Liver (tissue), 9 donors: ENCODE results near the gene SRGAP3. TPM values are rescaled to one million over a fixed set of nuclear protein-coding genes. Genes with fewer than 3 reads are reported as not detected.

ENCODE experiments used
- DNase-seq: peaks from one replicate; pipeline ENCODE4 v3.0.0-alpha.2; 2017; ENCODE audit warnings: low spot score
- H3K27ac ChIP-seq, 2 donors: one replicate each; pipeline ENCODE4 v1.7.0; 2013; ENCODE audit warnings: inconsistent platforms in 2 of 2, low read length in 2 of 2, control low read depth in 1 of 2, low read depth in 1 of 2, mild to moderate bottlenecking in 1 of 2
- H3K27me3 ChIP-seq, 4 donors: one replicate each; pipeline versions ENCODE4 v1.6.1 to v1.7.0; 2013; ENCODE audit warnings: low read length in 3 of 4, inconsistent platforms in 1 of 4, mild to moderate bottlenecking in 1 of 4, moderate library complexity in 1 of 4; ENCODE audit not compliant: control insufficient read depth in 4 of 4, insufficient read depth in 4 of 4
- H3K36me3 ChIP-seq, 4 donors: one replicate each; pipeline versions ENCODE4 v1.6.1 to v1.7.0; 2013; ENCODE audit warnings: low read length in 3 of 4, mild to moderate bottlenecking in 3 of 4, low read depth in 1 of 4, moderate library complexity in 1 of 4; ENCODE audit not compliant: control insufficient read depth in 4 of 4, insufficient read depth in 3 of 4
- H3K4me1 ChIP-seq, 4 donors: one replicate each; pipeline versions ENCODE4 v1.6.1 to v1.7.0; 2013; ENCODE audit warnings: low read length in 3 of 4, mild to moderate bottlenecking in 3 of 4, moderate library complexity in 1 of 4; ENCODE audit not compliant: control insufficient read depth in 4 of 4, insufficient read depth in 4 of 4
- H3K4me3 ChIP-seq, 3 donors: one replicate each; pipeline versions ENCODE4 v1.6.1 to v1.7.0; 2013; ENCODE audit warnings: low read length in 3 of 3, control low read depth in 1 of 3, low read depth in 1 of 3, mild to moderate bottlenecking in 1 of 3
- H3K9ac ChIP-seq, 2 donors: one replicate each; pipeline ENCODE4 v1.7.0; 2013; ENCODE audit warnings: low read length in 2 of 2, mild to moderate bottlenecking in 2 of 2, moderate library complexity in 2 of 2, control low read depth in 1 of 2, low read depth in 1 of 2
- H3K9me3 ChIP-seq, 4 donors: one replicate each; pipeline versions ENCODE4 v1.6.1 to v1.7.0; 2013; ENCODE audit warnings: low read length in 3 of 4; ENCODE audit not compliant: control insufficient read depth in 4 of 4
- ATF3 ChIP-seq: IDR thresholded peaks from 2 replicates; pipeline ENCODE4 v1.6.1; 2016; ENCODE audit warnings: antibody characterized with exemption
- CTCF ChIP-seq: fragments of 150-350 bp; IDR thresholded peaks from 2 replicates; pipeline ENCODE4 v1.5.1; 2017; ENCODE audit warnings: improper control_type of control experiment, low read depth, low read length; ENCODE audit not compliant: missing input control
- FOXA1 ChIP-seq: IDR thresholded peaks from 2 replicates; pipeline ENCODE4 v1.6.1; 2016; ENCODE audit warnings: antibody characterized with exemption
- FOXA2 ChIP-seq: IDR thresholded peaks from 2 replicates; pipeline ENCODE4 v1.6.1; 2016; ENCODE audit warnings: antibody characterized with exemption
- HNF4G ChIP-seq: IDR thresholded peaks from 2 replicates; pipeline ENCODE4 v1.6.1; 2016; ENCODE audit warnings: antibody characterized with exemption
- JUND ChIP-seq, 2 donors: IDR thresholded peaks; 2 replicates each; pipeline ENCODE4 v1.6.1; 2016; ENCODE audit warnings: antibody characterized with exemption in 2 of 2
- MAX ChIP-seq: IDR thresholded peaks from 2 replicates; pipeline ENCODE4 v1.6.1; 2016; ENCODE audit warnings: antibody characterized with exemption
- RAD21 ChIP-seq, 2 donors: IDR thresholded peaks; 2 replicates each; pipeline ENCODE4 v1.6.1; 2016; ENCODE audit warnings: antibody characterized with exemption in 2 of 2, mild to moderate bottlenecking in 2 of 2
- REST ChIP-seq: IDR thresholded peaks from 2 replicates; pipeline ENCODE4 v1.6.1; 2016; ENCODE audit warnings: antibody characterized with exemption, mild to moderate bottlenecking
- RXRA ChIP-seq, 2 donors: IDR thresholded peaks; 2 replicates each; pipeline ENCODE4 v1.6.1; 2017 to 2018; ENCODE audit warnings: antibody characterized with exemption in 2 of 2, mild to moderate bottlenecking in 1 of 2
- YY1 ChIP-seq: IDR thresholded peaks from 2 replicates; pipeline ENCODE4 v1.6.1; 2016; ENCODE audit warnings: antibody characterized with exemption, mild to moderate bottlenecking
- WGBS: extraction: QIAGEN DNeasy Blood & Tissue Kit; methylation state at CpG from one replicate; pipeline ENCODE4 v1.1.7; 2013; 5-methylcytosine and 5-hydroxymethylcytosine counted together
- polyA plus RNA-seq, 2 donors: library from polyadenylated mRNA; stranded (reverse) in 1 of 2; unstranded in 1 of 2; fragments of 200-250 nt in 1 of 2; fragments of >200 nt in 1 of 2; fragmentation: Nextera tagmentation in 1 of 2; extraction: Ambion mirVana in 1 of 2; gene quantifications; one replicate each; pipeline versions ENCODE4 v1.2.1 to v1.2.3, GENCODE V29; 2013 to 2015
- total RNA-seq, 2 donors: library from RNA; depleted of rRNA; stranded (reverse); fragments of >200 nt; gene quantifications; one replicate each; pipeline ENCODE4 v1.2.3, GENCODE V29; 2014
- donor health status: healthy.
- donor health status: healthy.
- donor health status: healthy.
- donor health status: healthy.
- donor health status: healthy.

Gene SRGAP3
- total and polyA plus RNA-seq, 4 donors = 0.61 to 4.2 (median 1.6) TPM

- no peak overlapping the region for H3K9ac ChIP-seq
- no peak overlapping the region for H3K4me3 ChIP-seq
- 98% methylated on average over 5 of the region's 5 CpGs for WGBS
- no peak for DNase-seq
- no peaks in the 10 kb centered on the region for H3K36me3 ChIP-seq
- no peaks in the 10 kb centered on the region for H3K4me1 ChIP-seq
- H3K9me3 ChIP-seq = no peaks in the 10 kb centered on the region
- no peaks in the 10 kb centered on the region for H3K27me3 ChIP-seq
- TF ChIP-seq YY1 = no peak
- TF ChIP-seq FOXA1 = no peak
- no peak for TF ChIP-seq REST
- TF ChIP-seq RAD21 (IDR thresholded peaks at IDR 0.05) = no peak
- TF ChIP-seq MAX = no peak
- no peak for TF ChIP-seq JUND (IDR thresholded peaks at IDR 0.05)
- no peak for TF ChIP-seq FOXA2
- no peak for TF ChIP-seq HNF4G
- no peak for TF ChIP-seq ATF3
- TF ChIP-seq RXRA (IDR thresholded peaks at IDR 0.05) = no peak
- TF ChIP-seq CTCF = no peak
- no peak overlapping the region for H3K27ac ChIP-seq
Observed at GRCh38 chr3:9170851-9171160, 78.6 kb downstream of the SRGAP3 start.

- H3K27ac ChIP-seq = no peak overlapping the region
- no peak overlapping the region for H3K9ac ChIP-seq
- H3K36me3 ChIP-seq = no peaks in the 10 kb centered on the region
- DNase-seq = no peak
- no peak for TF ChIP-seq CTCF
- no peak for TF ChIP-seq ATF3
- TF ChIP-seq FOXA1 = no peak
- no peak for TF ChIP-seq REST
- no peak for TF ChIP-seq RAD21 (IDR thresholded peaks at IDR 0.05)
- no peaks in the 10 kb centered on the region for H3K27me3 ChIP-seq
- WGBS = 85% methylated on average over 18 of the region's 18 CpGs
- no peaks in the 10 kb centered on the region for H3K4me1 ChIP-seq
- no peaks in the 10 kb centered on the region for H3K9me3 ChIP-seq
- no peak overlapping the region for H3K4me3 ChIP-seq
Observed at GRCh38 chr3:9169956-9170850, 79.2 kb downstream of the SRGAP3 start.
